ENCODE data around the gene TTC6.

GRCh38 chr14:37579274-37579673 is 16.2 kb upstream of the TTC6 start:
- TF ChIP-seq CTCF (optimal IDR thresholded peaks at IDR 0.05 in 1 of 3, IDR thresholded peaks at IDR 0.05 in 1 of 3, conservative IDR thresholded peaks at IDR 0.05 in 1 of 3; ENCODE audit: extremely low read depth in 1 of 3, insufficient read depth in 2 of 3, low read length in 3 of 3): no peak
- no peak for TF ChIP-seq EZH2 (IDR thresholded peaks at IDR 0.05; ENCODE audit: low read length)

Measured in keratinocyte (primary cell).